HG03025 (cell line): Measurements from ENCODE around the gene LRRC45.

Experiments
- ATAC-seq: cut with Tn5 transposase; IDR thresholded peaks from one replicate; pipeline ENCODE4 v1.9.1; 2021; ENCODE audit warnings: mild to moderate bottlenecking, moderate library complexity; ENCODE audit not compliant: unreplicated experiment, low FRiP score

The LRRC45 gene

DNA sequence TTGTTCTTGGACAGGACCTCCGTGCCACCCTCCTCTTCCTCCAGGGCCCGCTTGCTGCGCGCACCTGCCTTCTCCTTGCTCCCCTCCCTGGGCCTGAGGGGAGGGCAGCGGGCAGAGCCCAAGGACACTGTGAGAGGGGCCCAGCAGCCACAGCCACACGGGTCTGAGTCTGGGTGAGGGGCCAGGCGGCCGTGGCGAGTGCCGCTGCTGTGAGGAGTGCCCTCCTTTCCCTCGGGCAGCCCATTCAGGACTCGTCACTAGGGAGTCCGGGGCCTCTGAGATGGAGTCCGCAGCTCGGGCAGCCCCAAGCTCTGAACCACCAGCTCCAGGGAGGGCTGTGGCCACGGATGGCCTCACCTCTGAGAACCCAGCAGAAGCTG is 36.9 kb downstream of the LRRC45 start:
- no peak for ATAC-seq

DNA sequence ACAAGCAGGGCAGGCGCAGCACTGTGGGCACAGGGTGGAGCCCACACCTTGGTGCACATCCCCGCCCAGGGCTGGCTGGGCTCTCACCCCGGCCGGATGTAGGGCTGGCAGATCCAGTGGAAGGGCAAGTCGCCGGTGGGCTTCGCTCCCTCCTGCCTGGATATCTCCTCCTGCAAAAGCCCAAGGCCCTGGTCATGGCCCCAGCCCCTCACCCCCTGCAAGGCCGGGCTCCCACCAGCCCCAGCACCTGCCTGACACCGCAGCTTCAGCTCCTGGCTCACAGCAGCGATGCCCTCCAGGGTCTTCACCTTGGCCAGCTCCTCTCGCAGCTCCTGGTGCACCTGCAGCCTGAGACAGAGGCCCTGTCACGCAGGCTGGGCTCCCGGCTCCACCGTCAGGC is 37.5 kb downstream of the LRRC45 start:
- no peak for ATAC-seq

DNA sequence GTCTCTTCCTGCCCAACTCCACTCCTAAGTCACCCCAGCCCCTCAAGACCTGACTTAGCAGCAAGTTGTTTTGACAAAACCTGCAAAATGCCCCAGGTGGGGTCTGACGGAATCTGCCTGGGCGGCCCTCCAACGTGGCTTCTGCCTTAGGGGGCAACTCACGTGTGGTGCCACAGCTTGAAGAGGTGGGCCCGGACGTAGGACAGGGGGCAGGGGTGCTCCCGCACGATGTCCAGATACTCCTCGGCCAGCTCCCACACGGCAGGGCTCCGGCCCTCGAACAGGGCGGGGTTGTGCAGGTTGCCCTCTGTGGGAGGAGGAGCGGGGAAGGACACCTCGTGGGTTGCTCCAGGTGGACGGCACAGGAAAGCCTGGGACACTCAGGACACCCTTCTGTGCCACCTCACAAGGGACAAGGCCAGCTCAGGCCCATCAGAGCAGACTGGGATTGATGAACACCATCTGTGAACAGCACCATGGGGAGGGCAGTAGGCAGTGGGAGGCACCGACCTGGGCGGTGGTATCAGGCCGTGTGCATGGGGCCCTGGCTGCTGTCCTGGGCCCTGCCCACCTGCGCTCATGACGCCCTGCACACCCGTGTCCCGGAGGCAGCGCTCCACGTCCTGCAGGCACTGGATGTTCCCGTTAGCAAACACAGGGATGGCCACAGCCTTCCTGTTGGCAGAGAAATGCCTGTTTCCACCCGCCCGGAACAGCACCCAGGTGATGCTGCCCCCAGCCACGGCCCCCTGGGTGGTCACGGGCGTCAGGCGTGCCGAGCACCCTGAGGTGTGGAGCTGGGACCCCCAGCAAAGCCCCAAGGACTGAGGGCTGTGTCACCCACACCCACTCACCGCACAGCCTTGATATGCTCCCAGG is 38.2 kb downstream of the LRRC45 start:
- no peak for ATAC-seq

DNA sequence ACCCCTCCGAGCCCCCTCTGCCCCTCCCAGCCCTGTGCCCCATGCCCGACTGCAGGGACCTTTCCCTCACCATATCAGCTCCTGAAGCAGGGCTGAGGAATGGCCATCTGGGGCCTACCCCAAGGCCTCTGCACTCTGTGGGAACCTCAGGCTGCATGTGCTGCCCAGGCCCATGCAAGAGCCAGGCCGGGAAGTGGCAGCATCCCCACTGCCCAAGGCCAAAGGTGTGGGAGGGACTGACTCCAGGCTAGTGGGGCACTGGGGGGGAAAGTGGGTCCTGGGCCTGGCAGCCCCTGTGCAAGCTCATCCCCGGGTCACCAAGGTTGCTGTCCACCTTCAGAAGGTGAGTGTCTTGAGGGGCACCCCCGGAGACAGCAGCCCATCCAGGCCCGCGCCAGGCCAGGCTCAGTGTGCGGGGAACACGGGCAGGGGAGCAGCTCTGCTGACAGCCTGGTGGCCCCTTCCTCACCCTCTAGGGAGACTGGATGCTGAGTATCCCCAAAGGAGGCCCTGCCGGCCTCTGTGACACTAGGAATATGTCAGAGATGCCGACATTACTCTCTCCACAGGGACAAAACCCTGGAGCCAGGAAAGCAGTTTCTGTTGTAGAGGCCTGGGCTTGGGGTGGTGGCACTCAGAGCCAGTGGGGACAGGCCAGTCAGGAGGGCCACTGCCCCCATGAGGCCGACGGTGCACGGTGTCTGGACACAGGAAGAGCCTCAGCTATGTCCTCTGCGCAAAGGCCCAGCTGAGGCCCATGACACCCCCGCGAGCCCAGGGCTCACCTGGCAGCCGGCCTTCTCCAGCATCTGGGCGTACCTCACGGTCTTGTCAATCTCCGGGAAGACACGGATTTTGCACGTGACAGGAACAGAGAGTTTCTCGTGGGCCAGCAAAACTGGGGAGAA is 39.2 kb downstream of the LRRC45 start:
- no peak for ATAC-seq

DNA sequence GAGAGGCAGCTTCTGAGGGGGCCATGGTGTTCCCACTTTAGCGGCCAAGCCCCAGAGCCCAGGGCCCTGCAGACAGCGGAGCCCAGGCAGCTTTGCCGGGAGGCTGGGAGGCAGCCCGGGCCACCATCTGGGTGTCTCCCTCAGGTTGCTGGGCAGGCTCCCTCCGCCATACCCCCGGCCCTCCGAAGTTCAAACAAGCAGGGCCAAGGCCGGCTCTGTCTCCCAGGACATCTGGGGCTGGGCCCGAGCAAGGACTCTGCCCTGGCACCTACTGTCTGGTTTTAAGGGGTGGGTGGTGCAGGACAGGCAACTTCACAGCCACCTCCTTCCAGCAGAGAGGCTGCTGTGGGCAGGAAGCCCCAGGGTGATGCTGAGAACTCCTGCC is 39.9 kb downstream of the LRRC45 start:
- no peak for ATAC-seq

DNA sequence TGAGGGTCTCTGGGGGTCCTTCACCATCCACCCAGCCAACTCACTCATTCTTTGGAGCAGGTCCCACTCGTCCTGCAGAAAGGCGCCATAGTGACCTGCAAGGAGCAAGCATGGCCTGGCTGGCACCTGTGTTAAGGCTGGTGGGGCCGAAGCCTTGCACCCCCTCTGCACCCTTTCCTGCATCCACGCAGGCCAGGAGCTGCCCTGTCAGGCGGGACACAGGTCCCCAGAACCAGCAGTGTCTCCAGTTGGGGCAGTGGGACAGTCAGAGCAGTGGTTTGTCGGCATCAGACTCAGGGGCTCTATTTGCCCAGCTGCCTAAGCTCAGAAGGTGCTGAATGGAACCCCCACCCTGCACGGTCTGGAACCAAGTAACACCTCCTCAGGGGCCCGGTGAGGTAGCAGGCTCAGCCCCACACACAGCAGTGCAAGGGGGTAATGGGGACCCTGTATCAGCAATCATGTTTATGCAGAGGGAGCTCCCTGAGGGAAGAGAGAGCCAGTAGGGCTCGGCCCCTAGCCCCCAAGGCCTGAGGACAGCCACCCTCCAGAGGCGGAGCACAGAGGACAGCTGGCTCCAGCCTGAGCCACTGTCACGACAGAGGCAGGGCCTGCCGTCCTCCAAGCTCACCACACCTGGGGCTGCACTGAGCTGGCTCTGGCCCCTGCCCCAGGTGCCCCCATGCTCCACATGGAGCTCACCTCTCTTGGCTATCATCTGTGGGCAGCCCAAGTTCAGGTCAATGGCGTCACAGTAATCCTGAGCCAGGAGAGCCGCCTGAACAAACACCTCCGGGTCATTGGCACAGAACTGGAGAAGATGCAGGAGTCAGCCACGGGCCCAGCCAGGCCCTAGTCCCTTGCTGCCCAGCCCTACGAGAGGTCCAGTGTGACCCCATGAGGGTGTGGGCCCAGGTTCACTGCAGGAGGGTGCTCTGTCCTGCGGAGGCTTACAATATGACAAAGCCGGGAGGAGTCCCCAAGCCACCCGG is 40.6 kb downstream of the LRRC45 start:
- no peak for ATAC-seq

DNA sequence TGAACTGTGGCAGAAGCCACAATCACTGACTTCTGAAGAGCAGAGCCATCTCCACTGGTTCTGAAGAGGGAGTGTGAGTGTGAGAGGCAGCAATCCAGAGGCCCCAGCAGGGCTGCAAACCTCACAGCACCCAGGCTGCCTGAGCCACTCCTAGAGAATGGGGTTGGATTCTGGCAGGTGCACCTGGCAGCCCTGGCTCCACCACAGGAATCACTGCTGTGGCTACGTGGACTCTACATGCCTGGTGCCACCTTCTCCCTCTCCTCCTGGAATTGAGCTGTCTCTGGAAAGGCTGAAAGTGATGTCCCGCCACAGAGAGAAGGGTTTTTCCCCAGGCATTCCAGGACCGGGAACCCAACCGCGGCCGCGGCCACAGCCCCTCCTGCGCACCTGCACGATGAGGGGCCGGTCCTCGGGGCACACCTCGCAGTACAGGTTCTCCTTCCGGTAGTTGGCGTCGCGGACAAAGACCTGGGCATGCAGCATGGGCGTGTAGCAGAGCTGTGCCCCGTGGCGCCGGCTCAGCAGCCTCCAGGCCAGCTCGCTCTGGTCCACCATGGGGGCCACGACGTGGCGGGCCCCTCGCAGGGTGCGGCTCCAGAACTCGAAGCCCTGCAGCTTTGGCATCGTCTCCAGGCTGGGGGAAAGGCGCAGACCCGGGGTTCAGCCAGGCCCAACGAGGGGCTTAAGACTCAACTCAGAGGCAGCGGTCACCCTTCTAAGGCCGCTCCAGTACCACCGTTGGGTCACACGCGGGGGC is 41.5 kb downstream of the LRRC45 start:
- ATAC-seq = no peak

DNA sequence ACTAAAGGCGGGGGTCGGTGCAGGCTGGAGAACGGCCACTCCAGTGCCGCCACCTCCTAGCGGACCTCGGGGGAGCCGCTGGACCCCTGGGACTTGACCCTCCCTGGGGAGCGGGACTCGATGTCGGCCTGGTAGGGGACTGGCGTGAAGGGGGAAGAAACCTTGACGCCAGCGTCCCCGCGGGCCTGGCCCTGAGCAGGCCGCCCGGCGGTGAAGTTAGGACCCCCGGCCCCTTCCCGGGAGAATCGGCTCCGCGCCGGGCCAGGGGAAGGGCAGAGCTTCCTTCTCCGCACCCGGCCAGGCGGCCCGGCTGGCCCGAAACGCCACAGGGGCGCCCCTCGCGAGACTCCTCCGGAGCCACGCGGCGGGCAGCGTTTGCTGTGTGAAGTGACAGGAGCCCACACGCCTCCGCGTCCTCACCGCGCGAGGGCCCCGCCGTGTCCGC is 42.1 kb downstream of the LRRC45 start:
- peak; percentile 15 for ATAC-seq

DNA sequence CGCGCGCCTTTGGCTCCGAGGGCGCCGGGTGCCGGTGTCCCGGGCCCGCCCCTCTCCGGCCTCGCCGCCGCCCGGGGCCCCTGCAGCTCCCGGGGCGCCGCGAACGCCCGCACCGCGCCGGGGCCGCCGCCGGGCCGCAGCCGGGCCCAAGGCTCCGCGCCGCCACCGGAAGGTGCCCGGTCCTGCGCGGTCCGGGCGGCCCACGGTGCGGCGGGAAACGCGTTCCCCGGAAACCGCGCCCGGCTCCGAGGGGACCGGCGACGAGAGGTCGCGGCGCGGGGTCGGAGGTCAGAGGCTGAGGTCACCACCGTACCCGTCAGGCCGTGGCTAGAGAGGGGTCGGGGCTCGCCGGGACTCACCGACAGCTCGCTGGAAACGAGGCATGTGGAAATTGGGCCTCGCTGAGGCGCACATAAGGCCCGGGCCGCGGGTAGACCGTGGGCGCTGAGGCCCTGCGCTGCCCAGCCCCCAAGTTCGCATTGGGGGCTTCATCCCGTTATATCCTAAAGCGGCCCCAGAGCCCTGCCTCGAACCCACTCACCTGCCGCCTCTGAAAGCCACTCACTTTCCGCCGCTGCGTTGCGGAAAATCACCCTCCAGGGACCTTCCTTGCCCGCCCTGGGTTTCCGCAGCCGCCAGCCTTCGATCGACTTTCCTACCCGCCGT is 42.7 kb downstream of the LRRC45 start, which contains the start of gene DUS1L:
Gene DUS1L, minus strand, starts transcription at position 167 of the 666 bp plus-strand sequence. CDS start 745 bp downstream, outside the sequence.
- peak; percentile 55 for ATAC-seq

DNA sequence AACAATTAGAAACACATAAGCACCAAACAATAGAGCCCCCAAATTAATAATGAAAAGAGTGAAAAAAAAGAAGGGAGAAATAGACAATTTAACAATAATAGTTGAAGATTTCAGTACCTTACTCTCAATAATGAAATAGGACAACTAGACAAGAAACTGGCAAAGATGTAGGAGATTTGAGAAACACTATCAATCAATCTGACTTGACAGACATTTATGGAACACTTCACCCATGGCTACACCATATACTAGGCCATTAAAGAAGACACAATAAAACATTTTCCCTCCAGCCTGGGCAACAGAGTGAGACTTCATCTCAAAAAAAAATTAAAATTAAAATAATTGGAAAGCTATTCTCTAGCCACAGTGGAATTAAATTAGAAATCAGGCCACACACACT is 47.5 kb downstream of the LRRC45 start:
- no peak for ATAC-seq

DNA sequence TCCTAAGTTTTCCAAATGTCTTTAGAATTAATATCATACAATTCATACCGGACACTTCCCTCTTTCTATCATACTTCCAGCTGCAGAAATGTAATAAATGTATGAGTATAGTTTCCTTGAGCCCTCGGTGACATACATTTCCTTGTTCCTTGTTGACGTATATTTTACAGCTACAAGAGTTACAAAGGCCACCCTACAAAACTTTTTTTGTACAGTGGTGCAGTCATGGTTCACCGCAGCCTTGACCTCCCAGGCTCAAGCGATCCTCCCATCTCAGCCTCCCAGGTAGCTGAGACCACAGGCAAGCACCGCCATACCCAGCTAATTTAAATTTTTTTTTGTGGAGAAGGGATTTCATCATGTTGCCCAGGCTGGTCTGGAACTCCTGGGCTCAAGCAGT is 49.7 kb downstream of the LRRC45 start:
- ATAC-seq = no peak

DNA sequence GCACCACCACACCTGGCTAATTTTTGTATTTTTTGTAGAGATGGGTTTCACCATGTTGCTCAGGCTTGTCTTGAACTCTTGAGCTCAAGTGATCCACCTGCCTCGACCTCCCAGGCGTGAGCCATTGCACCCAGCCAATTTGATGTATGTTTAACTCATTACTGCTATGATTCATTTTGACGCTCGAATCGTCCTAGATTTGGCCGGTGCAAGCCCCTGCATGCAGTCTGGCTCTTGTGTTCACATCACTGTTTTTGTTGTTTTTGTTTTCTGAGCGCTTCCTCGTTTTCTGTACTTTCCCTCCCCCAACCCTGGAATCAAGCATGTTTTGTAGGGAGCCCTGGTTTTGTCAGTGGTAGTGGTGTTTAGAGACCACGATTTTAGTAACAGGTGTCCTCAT is 50.3 kb downstream of the LRRC45 start:
- no peak for ATAC-seq

DNA sequence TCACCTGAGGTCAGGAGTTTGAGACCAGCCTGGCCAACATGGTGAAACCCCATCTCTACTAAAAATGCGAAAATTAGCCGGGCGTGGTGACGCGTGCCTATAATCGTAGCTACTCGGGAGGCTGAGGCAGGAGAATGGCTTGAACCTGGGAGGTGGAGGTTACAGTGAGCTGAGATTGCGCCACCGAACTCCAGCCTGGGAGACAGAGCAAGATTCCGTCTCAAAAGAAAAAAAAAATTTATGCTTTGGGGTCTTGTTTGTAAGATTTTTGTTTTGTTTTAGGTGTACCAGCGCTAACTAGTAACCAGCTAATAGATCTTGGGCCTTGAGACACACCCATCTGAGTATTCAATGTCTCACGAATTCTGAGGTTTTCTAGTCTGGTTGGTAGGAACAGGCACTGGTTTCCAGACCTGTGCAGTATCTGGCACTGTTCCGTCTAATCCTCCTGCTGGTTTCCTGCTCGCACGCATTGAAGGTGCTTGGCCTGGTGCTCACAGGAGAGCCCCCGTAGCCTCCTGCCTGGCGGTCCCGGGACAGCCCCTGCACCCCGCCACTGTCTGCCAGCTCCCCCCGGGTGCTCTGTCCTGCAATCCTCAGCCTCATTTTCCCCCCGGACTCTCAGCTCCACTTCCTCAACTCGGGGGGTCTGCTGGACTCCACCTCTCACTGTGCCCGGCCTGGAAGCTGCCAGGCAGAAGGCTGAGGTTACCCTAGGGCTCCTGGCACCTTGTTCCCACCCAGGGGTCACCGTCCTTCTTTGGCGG is 53.1 kb downstream of the LRRC45 start:
- no peak for ATAC-seq

DNA sequence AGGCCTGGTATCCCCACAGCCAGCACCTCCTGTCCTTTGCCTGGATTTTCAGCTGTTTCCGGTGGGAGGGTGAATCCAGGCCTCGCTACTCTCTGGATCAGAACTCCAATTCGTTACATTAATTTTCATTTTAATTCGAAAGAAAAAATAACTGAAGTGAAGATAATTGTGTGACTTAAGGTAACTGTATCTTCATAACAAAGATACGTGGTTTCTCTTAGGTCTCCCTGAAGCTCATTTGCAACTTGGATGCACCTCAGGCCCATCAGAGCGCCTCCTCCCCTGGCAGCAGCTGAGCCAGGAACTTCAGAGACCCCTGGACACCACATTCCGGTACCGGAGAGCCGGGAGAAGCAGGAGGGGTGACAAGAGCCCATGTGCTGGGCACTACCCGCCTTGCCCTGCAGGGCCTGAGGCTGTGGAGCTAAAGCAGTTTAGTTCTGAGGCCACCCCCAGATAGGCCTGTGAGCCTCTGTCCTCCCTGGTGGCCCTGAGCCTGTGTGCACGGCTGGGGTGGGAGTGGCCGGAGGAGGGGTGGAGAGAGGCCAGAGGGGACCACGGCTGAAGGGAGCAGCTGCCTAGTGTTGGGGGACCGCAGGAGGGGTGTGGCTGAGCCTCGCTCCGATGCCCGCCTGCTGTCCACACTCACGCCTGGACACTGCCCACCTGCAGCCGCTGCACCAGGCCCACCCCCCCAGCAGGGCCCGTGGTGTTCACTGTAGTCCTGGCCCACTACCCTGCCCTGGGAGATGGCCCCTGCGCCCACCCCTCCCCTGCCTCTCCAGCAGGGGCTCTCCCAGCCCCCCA is 53.9 kb downstream of the LRRC45 start:
- no peak for ATAC-seq

DNA sequence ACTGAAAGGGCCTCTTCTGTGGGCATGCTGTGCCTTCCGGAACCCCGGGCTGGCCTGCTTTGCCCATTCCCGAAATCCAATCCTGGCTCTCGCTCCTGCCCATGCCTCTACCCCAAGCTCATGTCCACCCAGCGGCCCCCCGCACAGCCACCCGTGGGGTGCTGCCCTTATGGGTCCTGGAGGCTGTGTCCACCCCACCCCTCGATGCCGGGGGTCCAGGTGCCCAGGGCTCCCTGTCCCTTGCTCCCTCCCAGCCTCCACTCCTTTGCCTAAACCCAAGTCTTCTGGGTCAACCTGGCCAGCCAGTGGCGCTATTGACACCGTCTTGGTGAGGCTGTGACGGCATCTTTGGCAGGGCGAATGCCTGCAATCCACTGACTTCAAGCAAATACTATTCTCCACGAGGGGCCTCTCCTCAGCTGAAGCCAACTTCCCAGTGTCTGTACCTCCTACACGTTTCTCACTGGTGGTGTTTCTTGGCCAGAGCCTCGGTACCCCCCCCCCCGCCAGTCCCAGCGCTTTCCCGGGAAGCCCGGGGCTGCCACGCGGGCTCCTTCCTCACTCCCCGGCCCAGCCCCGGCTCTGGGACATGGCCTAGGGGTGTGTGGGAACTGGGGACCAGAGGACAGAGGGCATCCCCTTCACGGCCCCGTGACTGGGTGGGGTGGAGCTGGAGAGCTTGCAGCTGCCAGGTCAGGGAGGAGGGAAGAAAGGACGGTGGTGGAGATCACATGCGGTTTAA is 54.7 kb downstream of the LRRC45 start:
- ATAC-seq = no peak

DNA sequence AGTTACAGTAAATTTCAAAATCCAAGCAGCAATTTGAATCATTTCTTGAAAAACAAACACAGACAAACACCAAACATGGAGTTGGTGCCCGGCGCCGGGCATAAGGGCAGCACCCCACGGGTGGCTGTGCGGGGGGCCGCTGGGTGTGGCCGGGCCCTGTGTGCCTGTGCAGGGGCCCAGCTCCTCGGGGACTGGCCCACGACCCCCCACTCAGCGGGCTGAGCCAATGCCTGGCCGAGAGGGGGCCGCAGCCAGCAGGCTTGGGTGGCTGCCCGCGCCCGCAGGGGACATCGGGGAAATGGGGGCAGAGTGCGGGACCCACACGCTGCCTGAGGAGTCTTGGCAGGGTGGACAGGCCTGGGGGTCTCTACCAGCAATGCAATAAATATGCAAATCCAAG is 55.3 kb downstream of the LRRC45 start:
- ATAC-seq = no peak
